GM12801 (cell line): ENCODE results near the gene SYT9.

ENCODE experiments used
- TF ChIP-seq, protein P1 (sequence below): IDR thresholded peaks from one replicate; pipeline ENCODE4 v1.5.1; 2011; ENCODE audit warnings: control low read depth; ENCODE audit not compliant: insufficient read length; ENCODE audit errors: extremely low read depth

The SYT9 gene

DNA sequence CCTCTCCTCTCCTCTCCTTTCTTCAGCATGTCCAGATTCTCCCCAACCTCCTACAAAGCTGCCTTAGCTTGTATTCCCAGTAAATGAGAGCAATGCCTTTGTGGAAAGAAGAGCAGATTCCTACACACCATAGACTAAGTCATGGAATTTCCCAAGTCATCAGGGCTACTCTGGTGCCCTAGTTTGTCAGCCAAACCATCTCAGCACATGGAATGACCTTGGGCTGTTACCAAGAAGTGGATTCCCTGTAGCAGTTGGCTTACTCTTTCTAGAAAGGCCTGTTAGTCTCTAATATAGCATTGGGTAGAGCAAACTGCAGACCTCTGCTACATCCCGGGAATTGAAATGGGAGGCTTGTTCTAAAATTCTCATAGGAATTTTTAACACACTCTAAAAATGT, 124.7 kb downstream of the SYT9 start:
- TF ChIP-seq, protein P1, sequence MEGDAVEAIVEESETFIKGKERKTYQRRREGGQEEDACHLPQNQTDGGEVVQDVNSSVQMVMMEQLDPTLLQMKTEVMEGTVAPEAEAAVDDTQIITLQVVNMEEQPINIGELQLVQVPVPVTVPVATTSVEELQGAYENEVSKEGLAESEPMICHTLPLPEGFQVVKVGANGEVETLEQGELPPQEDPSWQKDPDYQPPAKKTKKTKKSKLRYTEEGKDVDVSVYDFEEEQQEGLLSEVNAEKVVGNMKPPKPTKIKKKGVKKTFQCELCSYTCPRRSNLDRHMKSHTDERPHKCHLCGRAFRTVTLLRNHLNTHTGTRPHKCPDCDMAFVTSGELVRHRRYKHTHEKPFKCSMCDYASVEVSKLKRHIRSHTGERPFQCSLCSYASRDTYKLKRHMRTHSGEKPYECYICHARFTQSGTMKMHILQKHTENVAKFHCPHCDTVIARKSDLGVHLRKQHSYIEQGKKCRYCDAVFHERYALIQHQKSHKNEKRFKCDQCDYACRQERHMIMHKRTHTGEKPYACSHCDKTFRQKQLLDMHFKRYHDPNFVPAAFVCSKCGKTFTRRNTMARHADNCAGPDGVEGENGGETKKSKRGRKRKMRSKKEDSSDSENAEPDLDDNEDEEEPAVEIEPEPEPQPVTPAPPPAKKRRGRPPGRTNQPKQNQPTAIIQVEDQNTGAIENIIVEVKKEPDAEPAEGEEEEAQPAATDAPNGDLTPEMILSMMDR, result no peak

DNA sequence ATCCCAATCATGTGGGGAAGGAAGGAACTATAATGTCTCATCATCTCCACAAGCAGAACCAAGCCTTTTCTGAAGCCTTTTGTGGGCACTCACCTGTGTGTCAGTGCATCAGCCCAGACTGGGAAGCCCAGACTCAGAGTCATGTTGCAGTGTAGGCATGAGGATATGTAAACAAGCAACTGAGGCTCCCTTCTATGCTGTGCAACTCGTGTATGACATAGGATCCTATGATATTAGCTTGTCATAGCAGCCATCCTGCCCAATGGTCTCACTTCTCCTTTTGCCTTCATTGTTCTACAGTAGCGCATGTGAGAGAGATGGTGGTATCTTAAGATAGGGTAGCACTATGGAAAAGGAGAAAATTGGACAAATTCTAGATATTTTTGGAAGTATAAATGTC, 130.2 kb downstream of the SYT9 start:
- TF ChIP-seq, protein P1, result no peak

DNA sequence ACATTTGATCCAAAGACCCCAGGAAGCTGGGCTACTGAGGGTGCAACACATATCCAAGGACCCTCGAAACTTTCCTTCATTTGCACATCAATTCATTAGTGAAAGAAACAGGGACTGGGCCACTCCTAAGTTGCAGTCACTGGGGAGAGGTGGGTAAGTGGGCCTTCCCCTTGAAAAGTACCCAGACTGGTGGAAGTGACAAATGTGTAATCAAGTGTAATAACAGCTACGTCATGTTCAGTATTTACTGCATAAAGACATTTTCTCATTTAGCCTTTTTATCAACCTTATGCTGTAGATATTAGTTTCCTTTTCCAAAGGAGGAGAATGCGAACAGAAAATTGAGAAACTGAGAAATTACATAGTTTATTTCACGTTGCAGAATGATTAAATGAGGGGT, 131.7 kb downstream of the SYT9 start:
- TF ChIP-seq, protein P1, result no peak

DNA sequence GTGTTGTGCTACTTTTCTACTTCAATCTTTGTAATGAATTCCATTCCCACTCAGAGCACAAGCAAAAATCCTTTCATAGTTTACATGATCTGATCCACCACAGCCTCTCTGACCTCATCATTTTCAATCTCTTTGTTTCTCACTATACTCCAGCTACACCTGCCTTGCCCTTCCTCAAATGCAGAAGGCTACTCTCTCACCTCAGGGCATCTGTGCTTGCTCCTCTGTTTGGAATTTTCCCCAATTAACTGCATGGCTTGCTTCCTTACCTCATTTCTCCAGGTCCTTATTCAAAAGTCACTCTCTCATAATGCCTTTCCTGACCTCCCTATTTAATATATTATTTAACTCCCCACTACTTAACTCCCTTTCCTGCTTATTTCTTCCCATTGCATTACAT, 133.0 kb downstream of the SYT9 start:
- TF ChIP-seq, protein P1, result no peak

DNA sequence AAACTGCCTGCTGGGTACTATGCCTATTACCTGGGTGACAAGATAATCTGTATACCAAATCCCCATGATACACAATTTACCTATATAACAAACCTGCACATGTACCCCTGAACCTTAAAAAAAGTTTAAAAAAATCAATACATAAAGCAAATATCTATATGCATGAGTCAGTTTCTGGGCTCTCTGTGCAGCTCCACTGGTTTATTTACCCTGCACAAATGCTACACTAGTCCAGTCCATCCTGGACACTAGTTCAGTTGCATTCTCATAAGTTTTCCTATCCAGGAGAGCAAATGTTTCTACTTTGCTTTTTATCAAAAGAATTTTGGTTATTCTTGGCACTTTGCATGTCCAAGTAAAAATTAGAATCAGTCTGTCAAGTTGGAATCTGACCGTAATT, 133.8 kb downstream of the SYT9 start:
- TF ChIP-seq, protein P1, result no peak

DNA sequence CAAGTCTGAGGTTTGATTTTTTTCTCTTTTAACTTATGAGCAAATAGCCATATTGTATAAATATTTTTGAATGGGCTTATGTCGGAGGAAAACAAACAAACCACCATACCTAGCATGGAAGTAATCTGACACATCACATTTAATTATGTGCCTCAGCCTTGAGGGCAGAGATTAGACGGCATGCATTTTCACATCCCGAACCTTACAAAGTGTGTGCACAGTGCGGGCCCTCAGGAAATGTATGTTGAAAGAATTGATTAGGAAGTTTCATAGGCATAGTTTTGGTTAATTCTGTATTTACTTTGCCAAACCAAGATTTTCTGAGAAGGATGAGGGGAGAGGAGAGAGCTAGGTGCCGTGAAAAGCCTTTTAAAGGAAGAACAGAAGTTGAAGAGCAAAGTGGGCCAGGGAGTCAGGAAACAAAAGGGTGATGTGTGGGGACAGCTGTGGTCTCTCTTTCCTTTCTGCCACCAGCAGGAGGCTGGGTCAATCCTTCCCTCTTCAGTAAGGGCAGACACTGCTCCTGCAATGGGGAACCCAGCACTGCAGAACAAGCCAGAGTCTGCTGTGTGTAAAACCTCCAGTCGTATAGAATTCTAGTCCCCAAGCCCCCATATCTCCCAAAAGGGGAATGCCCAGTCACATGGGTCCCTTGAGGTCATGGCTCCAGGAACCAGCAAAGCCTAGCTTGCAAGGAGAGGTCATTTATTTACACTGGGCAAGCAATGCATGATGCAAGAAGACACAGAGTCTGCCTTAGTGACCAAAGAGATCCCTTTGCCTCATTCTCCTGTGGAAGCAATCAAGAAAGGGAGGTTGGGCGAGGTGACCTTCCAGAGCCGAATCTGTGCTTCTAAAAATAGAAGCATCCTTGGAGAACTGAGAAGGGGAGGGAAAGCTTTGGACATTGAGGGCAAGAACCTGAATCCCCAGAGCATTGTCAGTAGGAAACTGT, 162.5 kb downstream of the SYT9 start:
- TF ChIP-seq, protein P1, result no peak

DNA sequence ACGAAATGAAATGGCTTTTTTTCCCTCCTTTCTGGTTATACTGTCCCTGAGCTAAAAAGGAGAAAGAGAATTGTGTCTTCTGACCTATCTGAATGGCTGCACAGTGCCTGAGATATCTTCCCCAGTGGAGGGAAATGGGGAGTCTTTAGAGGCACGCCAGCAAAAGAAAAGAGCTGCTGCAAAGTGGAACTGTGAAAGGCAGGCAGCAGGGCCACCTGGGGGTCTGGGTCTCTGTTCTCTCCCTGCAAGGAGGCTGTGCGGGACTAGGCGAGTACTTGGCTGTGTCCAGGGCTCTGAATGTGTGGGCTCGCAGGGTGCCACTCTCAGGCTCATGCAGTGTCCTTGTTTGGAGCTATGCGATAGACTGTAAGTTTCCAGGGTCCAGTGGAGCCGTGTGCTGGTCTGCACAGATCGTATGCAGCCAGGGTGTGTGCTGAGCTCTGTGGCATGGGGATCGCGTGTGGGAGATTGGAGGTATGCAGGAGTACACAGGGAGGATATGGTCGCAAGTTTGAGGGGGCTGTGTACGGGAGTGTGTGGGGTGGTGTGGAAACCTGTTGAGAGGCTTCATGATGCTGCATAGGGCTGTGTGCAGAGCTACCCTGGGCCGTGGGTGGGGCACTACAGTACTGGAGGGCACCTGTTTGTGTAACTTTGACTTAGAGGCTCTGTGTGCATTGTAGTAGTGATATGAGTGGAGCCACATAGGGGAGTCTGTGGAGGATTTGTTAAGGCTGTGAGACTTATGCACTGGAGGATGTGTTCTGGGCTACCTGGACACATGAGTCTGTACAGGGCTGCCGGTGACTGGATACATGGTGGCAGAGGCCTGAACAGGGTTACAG, 163.5 kb downstream of the SYT9 start:
- TF ChIP-seq, protein P1, result no peak
